ENCODE results near the gene STK32A.

STK32A gene

GRCh38 chr5:147200004-147200403 is 34.8 kb upstream of the STK32A start:
- H2AFZ ChIP-seq (ENCODE audit: low read length): no peak overlapping the region
- no peaks in the 10 kb centered on the region for H4K20me1 ChIP-seq (ENCODE audit: insufficient read depth, low read length, poor library complexity, severe bottlenecking)
- H3K9ac ChIP-seq (ENCODE audit: low read depth, low read length, poor library complexity, severe bottlenecking): no peak overlapping the region
- H3K9me2 ChIP-seq (replicated peaks; ENCODE audit: low read depth, low read length): no peaks in the 10 kb centered on the region
- no peak overlapping the region for H3K4me3 ChIP-seq (ENCODE audit: low read length, poor library complexity, severe bottlenecking)
- no peaks in the 10 kb centered on the region for H3K9me3 ChIP-seq (ENCODE audit: insufficient read depth, low read depth, low read length)
- H3K27me3 ChIP-seq (ENCODE audit: insufficient read depth, low read length, poor library complexity, severe bottlenecking): no peaks in the 10 kb centered on the region
- H3K79me2 ChIP-seq (ENCODE audit: insufficient read depth, low read length): no peaks in the 10 kb centered on the region
- no peaks in the 10 kb centered on the region for H3K4me1 ChIP-seq (ENCODE audit: insufficient read depth, low read length, poor library complexity, severe bottlenecking)
- no peaks in the 10 kb centered on the region for H3K36me3 ChIP-seq (ENCODE audit: insufficient read depth, low read length)
- H3K4me2 ChIP-seq (ENCODE audit: low read depth, low read length, poor library complexity, severe bottlenecking): no peak overlapping the region
- TF ChIP-seq CTCF (conservative IDR thresholded peaks at IDR 0.05; ENCODE audit: low read length) (no peak), EZH2phosphoT487 (IDR thresholded peaks at IDR 0.05; ENCODE audit: borderline replicate concordance) (no peak)
- no peaks in the 10 kb centered on the region for H3F3A ChIP-seq (ENCODE audit: low read depth)

- H3K79me2 ChIP-seq (ENCODE audit: insufficient read depth, low read length): no peaks in the 10 kb centered on the region
- H3F3A ChIP-seq (ENCODE audit: low read depth): no peaks in the 10 kb centered on the region
- no peaks in the 10 kb centered on the region for H3K36me3 ChIP-seq (ENCODE audit: insufficient read depth, low read length)
- no peaks in the 10 kb centered on the region for H3K4me1 ChIP-seq (ENCODE audit: insufficient read depth, low read length, poor library complexity, severe bottlenecking)
- H4K20me1 ChIP-seq (ENCODE audit: insufficient read depth, low read length, poor library complexity, severe bottlenecking): no peaks in the 10 kb centered on the region
- H3K4me2 ChIP-seq (ENCODE audit: low read depth, low read length, poor library complexity, severe bottlenecking): no peak overlapping the region
- H3K9ac ChIP-seq (ENCODE audit: low read depth, low read length, poor library complexity, severe bottlenecking): no peak overlapping the region
- no peaks in the 10 kb centered on the region for H3K9me2 ChIP-seq (replicated peaks; ENCODE audit: low read depth, low read length)
- H3K9me3 ChIP-seq (ENCODE audit: insufficient read depth, low read depth, low read length): no peaks in the 10 kb centered on the region
- no peaks in the 10 kb centered on the region for H3K27me3 ChIP-seq (ENCODE audit: insufficient read depth, low read length, poor library complexity, severe bottlenecking)
- no peak overlapping the region for H3K4me3 ChIP-seq (ENCODE audit: low read length, poor library complexity, severe bottlenecking)
- TF ChIP-seq EZH2phosphoT487 (IDR thresholded peaks at IDR 0.05; ENCODE audit: borderline replicate concordance): no peak
- TF ChIP-seq CTCF (conservative IDR thresholded peaks at IDR 0.05; ENCODE audit: low read length): no peak
- H2AFZ ChIP-seq (ENCODE audit: low read length): no peak overlapping the region
Observed at GRCh38 chr5:147203213-147203612, 31.6 kb upstream of the STK32A start.

- no peaks in the 10 kb centered on the region for H3K36me3 ChIP-seq (ENCODE audit: insufficient read depth, low read length)
- no peak overlapping the region for H3K4me2 ChIP-seq (ENCODE audit: low read depth, low read length, poor library complexity, severe bottlenecking)
Observed at GRCh38 chr5:147204576-147204975, 30.2 kb upstream of the STK32A start.

More at GRCh38 chr5:147204576-147204975, 30.2 kb upstream of the STK32A start:
- TF ChIP-seq CTCF (conservative IDR thresholded peaks at IDR 0.05; ENCODE audit: low read length): no peak
- TF ChIP-seq EZH2phosphoT487 (IDR thresholded peaks at IDR 0.05; ENCODE audit: borderline replicate concordance): no peak
- Histone ChIP-seq H3K27me3 (ENCODE audit: insufficient read depth, low read length, poor library complexity, severe bottlenecking) (no peaks in the 10 kb centered on the region), H4K20me1 (ENCODE audit: insufficient read depth, low read length, poor library complexity, severe bottlenecking) (no peaks in the 10 kb centered on the region), H3K79me2 (ENCODE audit: insufficient read depth, low read length) (no peaks in the 10 kb centered on the region), H2AFZ (ENCODE audit: low read length) (no peak overlapping the region), H3K4me1 (ENCODE audit: insufficient read depth, low read length, poor library complexity, severe bottlenecking) (no peaks in the 10 kb centered on the region), H3K9me2 (replicated peaks; ENCODE audit: low read depth, low read length) (no peaks in the 10 kb centered on the region), H3K4me3 (ENCODE audit: low read length, poor library complexity, severe bottlenecking) (no peak overlapping the region), H3F3A (ENCODE audit: low read depth) (no peaks in the 10 kb centered on the region), H3K9me3 (ENCODE audit: insufficient read depth, low read depth, low read length) (no peaks in the 10 kb centered on the region), H3K9ac (ENCODE audit: low read depth, low read length, poor library complexity, severe bottlenecking) (no peak overlapping the region)

All from Loucy (cell line).